GM19397 (cell line): Measurements from ENCODE around the gene SLC19A1.

Experiments used
- ATAC-seq: cut with Tn5 transposase; IDR thresholded peaks from one replicate; pipeline ENCODE4 v1.9.1; 2021; ENCODE audit warnings: mild to moderate bottlenecking, moderate library complexity; ENCODE audit not compliant: unreplicated experiment

The SLC19A1 gene

GRCh38 chr21:45494851-45495680 lies 47.2 kb downstream of the SLC19A1 start:
- no peak for ATAC-seq

DNA sequence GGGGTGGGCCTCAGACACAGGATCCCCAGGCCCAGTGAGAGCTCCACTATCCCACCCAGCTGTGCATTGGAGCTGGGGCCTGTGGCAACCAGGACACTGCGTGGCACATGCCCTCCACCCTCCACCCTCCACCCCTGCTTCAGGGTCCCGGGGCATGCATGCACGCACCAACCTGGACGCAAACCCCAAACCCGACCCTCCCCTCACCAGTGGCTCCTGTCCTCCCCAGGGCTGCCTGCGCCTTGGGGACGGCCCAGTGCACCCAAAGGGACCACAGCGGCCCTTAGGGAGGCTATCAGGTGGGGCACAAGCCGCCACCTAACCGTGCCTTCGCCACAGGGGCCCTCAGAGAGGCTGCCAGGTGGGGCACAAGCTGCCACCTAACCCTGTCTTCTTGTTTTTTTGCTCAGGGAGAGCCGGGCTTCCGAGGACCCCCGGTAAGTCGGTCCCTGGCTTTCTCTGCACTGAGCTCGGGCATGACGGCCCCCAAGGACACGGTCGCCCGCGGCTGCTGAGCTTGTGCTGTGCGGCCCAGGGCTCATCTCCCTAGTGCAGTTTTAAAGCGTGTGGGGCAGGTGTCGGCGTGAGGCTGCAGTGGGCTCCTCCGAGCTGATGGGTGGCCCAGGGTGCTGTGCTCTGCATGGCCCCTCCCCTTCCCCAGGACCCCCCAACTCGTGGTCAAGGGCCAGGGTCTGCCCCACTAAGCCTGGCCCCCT lies 47.9 kb downstream of the SLC19A1 start:
- no peak for ATAC-seq

DNA sequence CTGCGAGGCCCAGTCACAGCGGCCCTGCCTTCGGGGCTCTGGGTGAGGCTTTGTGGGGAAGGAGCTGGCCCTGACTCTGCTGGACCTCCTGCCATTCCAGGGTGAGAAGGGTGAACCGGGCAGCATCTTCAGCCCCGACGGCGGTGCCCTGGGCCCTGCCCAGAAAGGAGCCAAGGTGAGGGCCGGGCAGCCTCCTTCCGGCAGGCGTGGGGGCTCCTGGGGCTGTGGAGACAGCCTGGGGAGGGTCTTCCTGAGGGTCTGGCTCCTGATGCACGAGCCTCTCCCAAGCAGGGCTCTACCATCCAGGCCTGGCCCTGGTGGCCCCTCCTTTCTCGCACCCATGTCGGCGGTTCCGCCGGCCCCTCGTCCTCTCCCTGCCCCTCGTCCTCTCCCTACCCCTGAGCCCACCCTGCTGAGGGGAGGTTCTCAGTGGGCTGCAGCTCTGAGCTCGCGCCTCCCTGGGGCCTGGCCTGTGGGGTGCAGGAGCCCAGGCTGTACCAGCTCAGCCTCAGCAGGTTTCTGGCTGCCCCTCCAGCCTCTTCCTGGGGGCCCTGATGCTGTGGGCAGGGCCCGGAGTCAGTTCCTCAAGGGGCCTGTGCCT lies 48.7 kb downstream of the SLC19A1 start:
- no peak for ATAC-seq

DNA sequence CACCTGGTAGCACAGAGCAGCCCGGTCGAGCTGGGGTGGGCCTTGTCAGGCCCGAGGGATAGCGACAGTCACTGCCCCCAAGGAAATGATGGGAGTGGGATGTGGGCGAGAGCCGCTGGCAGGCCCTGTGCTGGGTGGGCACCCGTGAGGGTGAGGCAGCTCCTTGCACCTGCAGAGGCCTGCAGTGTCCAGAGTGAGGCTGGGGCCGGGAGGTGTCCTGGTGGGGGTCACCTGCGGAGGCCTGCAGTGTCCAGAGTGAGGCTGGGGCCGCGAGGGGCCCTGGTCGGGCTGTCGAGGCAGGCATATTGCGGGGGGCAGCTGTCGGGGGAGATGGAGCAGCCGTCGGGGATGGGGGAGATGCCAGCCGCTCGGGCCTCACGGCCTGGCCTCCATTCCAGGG lies 49.5 kb downstream of the SLC19A1 start:
- no peak for ATAC-seq

DNA sequence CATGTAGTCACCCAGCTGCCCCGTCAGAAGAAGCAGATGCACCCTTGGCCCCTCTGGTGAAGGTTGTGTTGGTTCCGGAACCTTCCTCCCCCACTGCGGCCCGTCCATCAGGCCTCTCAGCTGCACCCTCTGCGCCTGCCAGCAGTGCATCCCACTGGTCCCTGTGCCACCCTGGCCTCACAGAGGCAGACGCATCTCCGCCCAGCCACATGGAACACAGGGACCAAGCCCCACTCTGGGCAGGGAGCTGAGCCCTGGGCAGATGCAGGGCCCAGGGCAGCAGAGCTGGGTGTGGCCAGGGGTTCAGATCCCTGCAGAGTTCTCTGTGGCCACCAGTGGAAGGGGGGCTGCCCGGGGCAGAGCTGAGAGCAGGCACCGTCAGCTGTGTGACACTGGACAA lies 50.6 kb downstream of the SLC19A1 start:
- no peak for ATAC-seq

- ATAC-seq, result no peak
These were observed 51.2 kb downstream of the SLC19A1 start for GRCh38 chr21:45491056-45491455.

DNA sequence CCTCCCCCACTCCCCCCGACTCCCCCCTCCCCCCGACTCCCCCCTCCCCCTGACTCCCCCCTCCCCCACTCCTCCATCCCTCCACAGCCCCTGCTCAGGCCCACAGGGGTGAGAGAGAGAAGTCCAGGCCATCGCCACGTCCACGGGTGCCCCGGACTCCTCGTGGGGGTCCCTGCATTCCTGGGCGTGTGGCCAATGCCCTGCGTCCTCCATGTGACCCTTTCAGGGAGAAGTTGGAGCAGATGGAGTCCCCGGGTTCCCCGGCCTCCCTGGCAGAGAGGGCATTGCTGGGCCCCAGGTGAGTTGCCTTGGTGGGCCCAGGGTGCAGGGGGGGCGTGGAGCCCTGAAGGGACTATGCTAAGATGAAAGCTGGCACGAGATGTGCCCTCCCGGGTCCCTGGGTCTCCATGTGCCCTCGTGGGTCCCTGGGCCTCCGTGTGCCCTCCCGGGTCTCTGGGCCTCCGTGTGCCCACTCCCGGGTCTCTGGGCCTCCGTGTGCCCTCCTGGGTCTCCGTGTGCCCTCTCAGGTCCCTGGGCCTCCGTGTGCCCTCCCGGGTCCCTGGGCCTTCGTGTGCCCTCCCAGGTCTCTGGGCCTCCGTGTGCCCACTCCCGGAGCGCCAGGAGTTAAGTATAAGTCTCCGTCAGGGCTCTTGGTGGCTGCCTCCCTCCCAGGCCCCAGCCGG lies 52.0 kb downstream of the SLC19A1 start:
- no peak for ATAC-seq

DNA sequence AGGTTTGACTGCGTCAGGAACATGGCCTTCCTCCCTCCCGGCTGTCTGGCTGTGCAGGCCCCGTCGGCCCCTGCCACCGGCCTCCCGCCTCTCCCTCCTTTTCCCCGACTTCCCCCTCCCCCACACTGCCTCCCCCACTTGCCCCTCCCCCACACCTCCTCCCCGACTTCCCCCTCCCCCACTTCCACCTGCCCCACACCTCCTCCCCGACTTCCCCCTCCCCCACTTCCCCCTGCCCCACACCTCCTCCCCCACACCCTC lies 52.6 kb downstream of the SLC19A1 start:
- no peak for ATAC-seq

- ATAC-seq, result no peak
These were observed 53.1 kb downstream of the SLC19A1 start for GRCh38 chr21:45488931-45489721.

DNA sequence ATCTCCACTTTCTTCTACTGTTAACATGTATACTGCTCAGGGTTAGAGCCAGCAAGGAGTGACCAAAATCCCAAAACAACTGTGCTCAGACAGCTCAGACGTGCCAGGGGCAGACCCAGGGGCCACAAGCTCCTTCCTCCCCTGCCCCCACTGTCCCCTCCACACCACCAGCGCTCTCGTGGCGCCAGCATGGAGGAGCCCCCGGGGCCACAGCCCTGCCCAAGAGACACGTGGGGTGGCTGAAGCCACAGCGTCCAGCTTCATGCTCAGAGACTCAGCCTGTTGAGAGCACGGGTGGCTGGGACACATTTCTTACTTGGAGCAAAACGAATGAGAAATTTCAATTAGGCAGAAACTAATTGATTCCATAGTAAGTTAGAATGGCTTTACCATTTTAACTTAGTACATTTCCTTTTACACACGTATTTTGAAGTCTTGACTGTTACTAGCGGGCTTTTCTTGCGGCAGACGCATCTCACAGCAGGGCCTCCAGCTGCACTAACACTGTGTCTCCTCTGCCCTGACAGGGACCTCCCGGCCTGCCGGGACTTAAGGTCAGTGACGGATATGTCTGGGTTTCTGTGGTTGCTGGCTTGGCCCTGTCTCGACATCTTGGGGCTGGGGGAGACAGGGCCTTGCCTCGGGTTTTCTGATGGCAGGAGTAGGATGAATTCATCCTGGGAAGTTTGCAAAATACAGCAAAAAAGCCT lies 54.2 kb downstream of the SLC19A1 start:
- ATAC-seq, result no peak

GRCh38 chr21:45487161-45487806 lies 55.0 kb downstream of the SLC19A1 start:
- ATAC-seq, result no peak

- ATAC-seq, result no peak
These were observed 55.6 kb downstream of the SLC19A1 start for GRCh38 chr21:45486443-45487160.

DNA sequence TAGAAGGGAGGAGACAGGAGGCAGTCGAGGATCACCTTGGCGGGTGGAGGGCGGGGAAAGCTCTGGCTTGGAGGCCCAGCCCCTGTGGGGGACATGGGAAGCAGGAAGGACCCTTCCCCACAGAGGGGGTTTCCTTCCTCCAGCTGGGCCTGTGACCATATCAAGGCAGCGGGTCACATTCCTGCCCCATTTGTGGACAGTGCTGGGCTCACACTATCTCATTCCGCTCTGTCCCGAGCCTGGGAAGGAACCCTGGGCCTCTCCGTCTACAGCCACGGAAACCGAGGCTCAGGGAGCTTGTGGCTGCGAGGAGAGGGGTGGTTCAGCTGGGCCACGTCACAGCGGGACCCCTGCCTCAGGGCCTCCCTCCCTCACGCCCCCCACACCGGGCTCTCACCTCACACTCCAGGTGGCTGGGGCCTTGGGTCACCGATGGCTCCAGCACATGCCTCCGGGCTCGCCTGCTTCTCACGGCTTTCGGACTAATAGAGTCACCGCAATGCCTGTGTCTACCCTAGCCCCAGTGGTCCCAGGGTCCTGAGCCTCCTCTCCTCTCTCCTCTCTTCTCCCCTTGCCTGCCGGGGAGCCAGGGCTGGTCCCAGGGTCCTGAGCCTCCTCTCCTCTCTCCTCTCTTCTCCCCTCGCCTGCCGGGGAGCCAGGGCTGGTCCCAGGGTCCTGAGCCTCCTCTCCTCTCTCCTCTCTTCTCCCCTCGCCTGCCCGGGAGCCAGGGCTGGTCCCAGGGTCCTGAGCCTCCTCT lies 56.4 kb downstream of the SLC19A1 start:
- no peak for ATAC-seq

- ATAC-seq, result no peak
These were observed 57.9 kb downstream of the SLC19A1 start for GRCh38 chr21:45484318-45484717.

DNA sequence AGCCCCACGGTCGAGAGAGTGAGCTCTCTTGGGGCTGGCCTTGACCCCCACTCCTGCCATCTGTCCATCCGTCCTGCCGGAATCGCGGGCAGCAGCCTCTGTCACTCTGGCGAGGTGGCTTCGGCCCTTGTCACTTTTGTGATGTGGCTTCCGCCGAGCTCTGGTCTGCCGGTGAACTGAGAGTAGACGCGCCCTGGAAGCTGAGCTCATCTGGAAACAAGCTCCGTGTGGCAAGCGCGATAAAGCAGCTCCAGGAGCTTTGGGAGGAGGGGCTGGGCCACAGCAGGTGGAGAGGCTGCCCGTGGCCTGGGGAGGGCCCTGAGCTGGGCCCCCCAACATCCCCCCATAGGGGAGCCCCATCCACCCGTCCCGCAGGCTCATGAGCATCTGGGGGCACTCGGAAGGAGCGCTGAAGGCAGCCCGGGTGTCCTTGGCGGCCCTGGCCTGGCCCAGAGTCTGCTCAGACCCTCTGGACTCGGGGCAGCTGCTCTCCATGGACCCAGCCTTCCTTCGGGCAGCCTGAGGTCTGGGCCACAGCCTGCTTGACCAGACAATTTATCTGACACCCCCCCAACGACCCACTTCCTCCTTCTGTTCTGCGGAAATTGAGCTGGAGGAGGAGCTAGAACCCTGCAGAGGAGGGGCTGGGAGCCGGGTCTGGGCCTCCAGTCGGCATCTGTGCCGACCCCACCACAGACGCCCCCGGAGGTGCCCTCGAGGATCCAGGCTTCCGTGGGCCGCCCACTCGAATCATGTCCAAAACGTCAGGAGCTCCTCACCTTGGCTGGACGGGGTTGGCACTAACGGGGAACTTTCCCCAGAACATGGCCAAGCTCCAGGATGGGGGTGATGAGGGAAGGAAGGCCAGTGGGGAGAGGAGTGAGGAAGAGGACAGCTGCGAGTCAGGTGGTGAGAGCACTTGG lies 59.1 kb downstream of the SLC19A1 start:
- no peak for ATAC-seq

GRCh38 chr21:45481977-45482898 lies 60.0 kb downstream of the SLC19A1 start:
- ATAC-seq, result no peak
